Progenitor cell of endocrine pancreas (in vitro differentiated cells): ENCODE measurements around the gene POMGNT1. TPM values are rescaled to one million over a fixed set of nuclear protein-coding genes. Genes with fewer than 3 reads are reported as not detected.

Source experiments
- DNase-seq: peaks from one replicate; pipeline ENCODE4 v3.0.0; 2021; ENCODE audit warnings: low spot score; ENCODE audit not compliant: unreplicated experiment
- H3K27ac Mint-ChIP-seq: 2 replicates; pipeline ENCODE4 v1.8.0; 2021; ENCODE audit warnings: mild to moderate bottlenecking, moderate library complexity, mixed read lengths
- H3K27me3 Mint-ChIP-seq: 2 replicates; pipeline ENCODE4 v1.8.0; 2021; ENCODE audit warnings: mixed read lengths
- H3K36me3 Mint-ChIP-seq: 2 replicates; pipeline ENCODE4 v1.8.0; 2022; ENCODE audit warnings: mixed read lengths; ENCODE audit not compliant: insufficient read depth
- H3K4me1 Mint-ChIP-seq: 2 replicates; pipeline ENCODE4 v1.8.0; 2021; ENCODE audit warnings: low read depth, mixed read lengths
- H3K4me3 Mint-ChIP-seq: 2 replicates; pipeline ENCODE4 v1.8.0; 2021; ENCODE audit warnings: low read depth, mild to moderate bottlenecking, moderate library complexity, mixed read lengths
- H3K9me3 Mint-ChIP-seq: 2 replicates; pipeline ENCODE4 v1.8.0; 2021; ENCODE audit warnings: low read depth, mixed read lengths
- total RNA-seq: library from RNA; stranded (reverse); gene quantifications from 2 replicates; pipeline ENCODE4 v1.2.1, GENCODE V29; 2021
- TF ChIP-seq, protein P1 (sequence below): fragments of 200-600 bp; sonication (generic); IDR thresholded peaks from one replicate; pipeline ENCODE4 v1.5.0; 2021; ENCODE audit warnings: antibody characterized with exemption, mild to moderate bottlenecking; ENCODE audit not compliant: unreplicated experiment

Gene POMGNT1
- total RNA-seq, 1 donor from 2014 or later = 102 TPM

DNA sequence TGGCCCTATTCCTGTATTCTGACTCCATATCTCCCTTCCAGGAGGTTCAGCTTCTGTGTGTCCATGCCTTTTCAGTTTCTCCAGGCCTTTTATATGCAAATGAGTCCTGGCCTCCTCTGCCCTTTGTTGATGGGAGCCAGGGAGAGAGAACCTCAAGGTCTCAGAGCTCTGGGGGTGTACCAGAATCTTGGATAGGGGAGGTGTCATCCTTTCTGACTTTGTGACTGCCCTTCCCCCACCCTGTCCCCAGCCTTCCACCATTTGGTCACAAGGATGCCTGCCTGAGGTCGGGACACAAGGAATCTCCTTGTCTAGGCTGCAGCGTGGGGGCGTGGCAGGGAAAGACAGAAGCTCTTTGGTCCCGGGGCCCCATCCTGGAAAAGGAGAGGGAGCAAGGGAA lies 23.5 kb upstream of the POMGNT1 start:
- Mint-ChIP-seq H3K4me3 (no peak overlapping the region), H3K27me3 (no peaks in the 10 kb centered on the region), H3K36me3 (no peaks in the 10 kb centered on the region), H3K27ac (no peak overlapping the region), H3K9me3 (no peaks in the 10 kb centered on the region), H3K4me1 (no peaks in the 10 kb centered on the region)
- DNase-seq = no peak
- TF ChIP-seq, protein P1, sequence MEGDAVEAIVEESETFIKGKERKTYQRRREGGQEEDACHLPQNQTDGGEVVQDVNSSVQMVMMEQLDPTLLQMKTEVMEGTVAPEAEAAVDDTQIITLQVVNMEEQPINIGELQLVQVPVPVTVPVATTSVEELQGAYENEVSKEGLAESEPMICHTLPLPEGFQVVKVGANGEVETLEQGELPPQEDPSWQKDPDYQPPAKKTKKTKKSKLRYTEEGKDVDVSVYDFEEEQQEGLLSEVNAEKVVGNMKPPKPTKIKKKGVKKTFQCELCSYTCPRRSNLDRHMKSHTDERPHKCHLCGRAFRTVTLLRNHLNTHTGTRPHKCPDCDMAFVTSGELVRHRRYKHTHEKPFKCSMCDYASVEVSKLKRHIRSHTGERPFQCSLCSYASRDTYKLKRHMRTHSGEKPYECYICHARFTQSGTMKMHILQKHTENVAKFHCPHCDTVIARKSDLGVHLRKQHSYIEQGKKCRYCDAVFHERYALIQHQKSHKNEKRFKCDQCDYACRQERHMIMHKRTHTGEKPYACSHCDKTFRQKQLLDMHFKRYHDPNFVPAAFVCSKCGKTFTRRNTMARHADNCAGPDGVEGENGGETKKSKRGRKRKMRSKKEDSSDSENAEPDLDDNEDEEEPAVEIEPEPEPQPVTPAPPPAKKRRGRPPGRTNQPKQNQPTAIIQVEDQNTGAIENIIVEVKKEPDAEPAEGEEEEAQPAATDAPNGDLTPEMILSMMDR = no peak

DNA sequence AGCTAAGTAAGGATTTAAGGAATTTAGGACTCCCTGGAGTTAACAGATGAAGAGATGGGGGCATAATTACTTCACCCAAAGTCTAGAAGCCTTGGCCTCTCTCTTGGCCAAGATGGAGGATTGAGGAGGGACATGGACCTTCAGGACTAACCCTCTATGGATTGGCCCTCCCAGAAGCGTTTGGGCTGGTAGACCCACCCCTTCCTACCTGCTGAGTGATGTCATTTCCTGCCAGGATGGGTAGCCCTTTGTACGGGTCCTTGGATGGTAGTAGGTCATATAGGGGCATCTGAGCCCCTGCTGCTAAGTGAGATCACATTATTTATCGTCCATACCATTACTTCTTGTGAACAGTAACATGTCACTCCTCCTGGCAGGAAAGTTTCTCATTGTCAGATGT lies 22.6 kb upstream of the POMGNT1 start:
- H3K36me3 Mint-ChIP-seq = no peaks in the 10 kb centered on the region
- no peak overlapping the region for H3K27ac Mint-ChIP-seq
- no peaks in the 10 kb centered on the region for H3K9me3 Mint-ChIP-seq
- no peak for DNase-seq
- no peaks in the 10 kb centered on the region for H3K4me1 Mint-ChIP-seq
- TF ChIP-seq, protein P1 = no peak
- H3K4me3 Mint-ChIP-seq = no peak overlapping the region
- no peaks in the 10 kb centered on the region for H3K27me3 Mint-ChIP-seq

DNA sequence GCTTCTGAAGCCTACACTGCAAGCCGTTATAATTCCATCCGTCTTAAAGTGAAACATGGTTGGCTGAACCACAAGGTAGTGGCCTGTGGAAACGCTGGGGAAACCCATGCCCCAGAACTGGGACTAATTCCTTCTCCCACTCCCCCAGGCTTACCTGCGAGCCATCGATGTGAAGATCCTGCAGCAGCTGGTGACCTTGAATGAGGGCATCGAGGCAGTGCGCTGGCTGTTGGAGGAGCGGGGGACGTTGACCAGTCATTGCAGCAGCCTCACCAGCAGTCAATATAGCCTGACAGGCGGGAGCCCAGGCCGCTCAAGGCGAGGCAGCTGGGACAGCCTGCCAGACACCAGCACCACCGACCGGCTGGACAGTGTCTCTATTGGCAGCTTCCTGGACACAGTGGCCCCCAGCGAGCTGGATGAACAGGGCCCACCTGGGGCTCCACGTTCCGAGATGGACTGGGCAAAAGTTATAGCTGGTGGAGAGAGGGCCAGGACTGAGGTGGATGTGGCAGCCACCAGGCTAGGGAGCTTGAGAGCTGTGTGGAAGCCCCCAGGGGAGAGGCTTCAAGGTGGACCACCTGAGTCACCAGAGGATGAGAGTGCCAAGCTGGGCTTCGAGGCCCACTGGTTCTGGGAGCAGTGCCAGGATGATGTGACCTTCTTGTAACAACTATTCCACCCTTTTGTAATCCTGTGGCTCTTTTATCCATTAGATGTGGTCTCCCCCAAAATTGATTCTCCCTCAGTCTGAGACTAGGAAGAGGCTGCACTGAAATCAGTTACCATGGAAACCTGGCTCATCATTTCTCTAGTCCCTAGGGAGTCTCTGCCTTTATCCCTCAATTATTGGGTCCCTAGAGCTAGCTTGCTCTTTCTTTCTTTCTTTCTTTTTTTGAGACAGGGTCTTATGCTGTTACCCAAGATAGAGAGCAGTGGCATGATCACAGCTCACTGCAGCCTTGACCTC lies 21.6 kb upstream of the POMGNT1 start:
- Mint-ChIP-seq H3K4me1 (no peaks in the 10 kb centered on the region), H3K27ac (no peak overlapping the region), H3K36me3 (no peaks in the 10 kb centered on the region), H3K4me3 (no peak overlapping the region), H3K27me3 (no peaks in the 10 kb centered on the region), H3K9me3 (no peaks in the 10 kb centered on the region)
- TF ChIP-seq, protein P1 = no peak
- no peak for DNase-seq

DNA sequence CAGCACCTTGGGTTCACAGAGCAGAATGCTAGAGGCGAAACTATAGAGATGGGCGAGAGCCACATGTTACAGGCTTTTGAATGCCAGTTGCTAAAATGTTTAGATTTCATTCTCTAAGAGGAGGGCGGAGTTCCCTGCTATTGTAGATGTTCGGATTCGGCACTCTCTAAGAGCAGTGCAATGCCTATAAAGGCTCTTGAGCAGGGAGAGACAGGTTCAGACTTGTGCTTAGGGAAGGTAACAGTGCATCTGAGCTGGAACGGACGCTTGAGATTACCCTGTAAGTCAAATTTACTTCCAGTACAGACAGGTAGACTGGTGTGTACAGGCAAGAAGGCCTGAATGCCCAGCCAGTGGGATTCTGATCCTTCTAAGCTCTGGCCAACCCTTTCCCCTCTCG lies 20.2 kb upstream of the POMGNT1 start:
- TF ChIP-seq, protein P1 = no peak
- H3K27ac Mint-ChIP-seq = no peak overlapping the region
- DNase-seq = no peak

DNA sequence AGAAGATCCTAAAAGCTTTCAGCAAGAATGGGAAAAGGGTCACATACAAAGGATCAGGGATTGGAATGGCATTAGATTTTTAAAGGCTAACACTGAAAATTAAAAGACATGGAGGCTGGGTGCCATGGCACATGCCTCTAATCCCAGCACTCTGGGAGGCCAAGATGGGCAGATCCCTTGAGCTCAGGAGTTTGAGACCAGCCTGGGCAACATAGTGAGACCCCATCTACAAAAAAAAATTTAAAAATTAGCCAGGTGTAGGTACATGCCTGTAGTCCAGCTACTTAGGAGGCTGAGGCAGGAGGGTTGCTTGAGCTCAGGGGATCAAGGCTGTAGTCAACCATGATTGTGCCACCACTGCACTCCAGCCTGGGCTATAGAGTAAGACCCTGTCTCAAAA lies 17.3 kb upstream of the POMGNT1 start:
- TF ChIP-seq, protein P1 = no peak
- no peaks in the 10 kb centered on the region for H3K36me3 Mint-ChIP-seq
- no peaks in the 10 kb centered on the region for H3K4me1 Mint-ChIP-seq
- H3K4me3 Mint-ChIP-seq = no peak overlapping the region
- H3K27me3 Mint-ChIP-seq = no peaks in the 10 kb centered on the region
- no peak for DNase-seq
- H3K27ac Mint-ChIP-seq = no peak overlapping the region
- no peaks in the 10 kb centered on the region for H3K9me3 Mint-ChIP-seq

More for the DNA sequence above, 20.2 kb upstream of the POMGNT1 start:
- no peaks in the 10 kb centered on the region for H3K4me1 Mint-ChIP-seq
- H3K36me3 Mint-ChIP-seq = no peaks in the 10 kb centered on the region
- H3K27me3 Mint-ChIP-seq = no peaks in the 10 kb centered on the region
- no peak overlapping the region for H3K4me3 Mint-ChIP-seq
- no peaks in the 10 kb centered on the region for H3K9me3 Mint-ChIP-seq
